ENCODE results near the gene PSKH1. TPM values are rescaled to one million over a fixed set of nuclear protein-coding genes. Genes with fewer than 3 reads are reported as not detected.

Gene PSKH1
- total RNA-seq, 4 donors from 2014 or later, result 16.4 to 26.9 (median 24.5) TPM

DNA sequence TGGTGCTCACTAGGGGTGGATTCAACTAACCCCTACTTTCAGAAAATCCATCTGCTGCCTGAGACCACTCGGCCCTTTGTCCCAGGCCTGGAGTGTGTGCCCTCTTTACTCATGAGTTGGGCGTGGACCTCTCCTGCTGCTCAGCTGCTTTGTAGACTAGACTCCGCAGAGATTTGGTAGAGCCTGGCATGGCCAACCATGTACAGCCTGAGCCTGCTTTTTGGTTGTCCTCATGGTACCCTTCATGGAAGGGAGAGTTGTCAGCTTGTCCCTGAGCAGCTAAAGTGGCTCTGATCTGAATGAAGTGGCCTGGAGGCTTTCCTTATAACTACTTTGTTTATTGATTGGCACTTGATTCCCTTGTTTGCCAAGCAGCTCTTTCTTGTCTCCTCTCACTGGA lies 18.7 kb upstream of the PSKH1 start:
- Histone ChIP-seq H3K27me3 (no peaks in the 10 kb centered on the region), H3K4me3 (peak overlapping the region; percentile 100), H3K27ac (no peak overlapping the region), H3K36me3 (peaks cover 49% of the 10 kb centered on the region), H3K4me1 (peaks cover 38% of the 10 kb centered on the region), H3K9me3 (no peaks in the 10 kb centered on the region)
- TF ChIP-seq EP300 (IDR thresholded peaks at IDR 0.05), result no peak
- TF ChIP-seq CTCF (IDR thresholded peaks at IDR 0.05), result no peak
- no peak for TF ChIP-seq POLR2A (IDR thresholded peaks at IDR 0.05)
- no peak for TF ChIP-seq POLR2AphosphoS5 (IDR thresholded peaks at IDR 0.05)
- WGBS, result 45% methylated on average over 2 of the region's 3 CpGs
- DNase-seq (ENCODE audit: low spot score in 2 of 2), result no peak

- Histone ChIP-seq H3K4me1 (peaks cover 36% of the 10 kb centered on the region), H3K36me3 (peaks cover 57% of the 10 kb centered on the region), H3K9me3 (no peaks in the 10 kb centered on the region), H3K27me3 (no peaks in the 10 kb centered on the region), H3K4me3 (no peak overlapping the region), H3K27ac (no peak overlapping the region)
- 100% methylated on average over 1 of the region's 11 CpGs for WGBS
- TF ChIP-seq EP300 (IDR thresholded peaks at IDR 0.05) (no peak), POLR2AphosphoS5 (IDR thresholded peaks at IDR 0.05) (no peak), POLR2A (IDR thresholded peaks at IDR 0.05) (no peak), CTCF (IDR thresholded peaks at IDR 0.05) (no peak)
- DNase-seq (ENCODE audit: low spot score in 2 of 2), result no peak
Observed at GRCh38 chr16:67877064-67877463, 16.0 kb upstream of the PSKH1 start.

- Histone ChIP-seq H3K36me3 (peaks cover 69% of the 10 kb centered on the region), H3K9me3 (no peaks in the 10 kb centered on the region), H3K27me3 (no peaks in the 10 kb centered on the region), H3K4me1 (peaks cover 29% of the 10 kb centered on the region), H3K4me3 (no peak overlapping the region), H3K27ac (no peak overlapping the region)
- TF ChIP-seq EP300 (IDR thresholded peaks at IDR 0.05), result no peak
- TF ChIP-seq CTCF (IDR thresholded peaks at IDR 0.05), result no peak
- TF ChIP-seq POLR2AphosphoS5 (IDR thresholded peaks at IDR 0.05), result no peak
- TF ChIP-seq POLR2A (IDR thresholded peaks at IDR 0.05), result no peak
- DNase-seq (ENCODE audit: low spot score in 2 of 2), result no peak
- 100% methylated on average over 2 of the region's 6 CpGs for WGBS
Observed at GRCh38 chr16:67878232-67878631, 14.8 kb upstream of the PSKH1 start.

DNA sequence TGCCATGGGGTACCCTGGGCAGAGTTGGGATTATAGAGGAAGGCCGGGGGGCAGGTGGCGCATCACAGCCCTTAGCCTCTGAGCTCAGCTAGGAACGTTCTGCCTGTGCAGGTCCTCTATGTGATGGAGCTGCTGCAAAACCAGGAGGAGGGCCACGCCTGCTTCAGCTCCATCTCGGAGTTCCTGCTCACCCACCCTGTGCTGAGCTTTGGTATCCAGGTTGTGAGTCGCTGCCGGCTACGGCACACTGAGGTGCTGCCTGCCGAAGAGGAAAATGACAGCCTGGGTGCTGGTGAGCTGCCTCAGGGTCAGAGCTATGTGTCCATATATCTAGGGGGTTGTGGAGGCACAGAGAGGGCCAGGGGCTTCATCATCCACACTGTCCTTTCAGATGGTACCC lies 14.2 kb upstream of the PSKH1 start:
- no peak overlapping the region for H3K27ac ChIP-seq
- H3K9me3 ChIP-seq, result no peaks in the 10 kb centered on the region
- WGBS, result 100% methylated on average over 7 of the region's 9 CpGs
- TF ChIP-seq POLR2A (IDR thresholded peaks at IDR 0.05) (no peak), CTCF (IDR thresholded peaks at IDR 0.05) (no peak), POLR2AphosphoS5 (IDR thresholded peaks at IDR 0.05) (no peak), EP300 (IDR thresholded peaks at IDR 0.05) (no peak)
- H3K27me3 ChIP-seq, result no peaks in the 10 kb centered on the region
- H3K4me3 ChIP-seq, result no peak overlapping the region
- H3K4me1 ChIP-seq, result peaks cover 24% of the 10 kb centered on the region
- H3K36me3 ChIP-seq, result peaks cover 73% of the 10 kb centered on the region
- DNase-seq (ENCODE audit: low spot score in 2 of 2), result no peak

- H3K4me3 ChIP-seq, result no peak overlapping the region
- H3K27me3 ChIP-seq, result no peaks in the 10 kb centered on the region
- peaks cover 76% of the 10 kb centered on the region for H3K36me3 ChIP-seq
- H3K27ac ChIP-seq, result no peak overlapping the region
- DNase-seq (ENCODE audit: low spot score in 2 of 2), result no peak
- H3K9me3 ChIP-seq, result no peaks in the 10 kb centered on the region
- peaks cover 24% of the 10 kb centered on the region for H3K4me1 ChIP-seq
- WGBS, result 79% methylated on average over 8 of the region's 12 CpGs
- TF ChIP-seq EP300 (IDR thresholded peaks at IDR 0.05) (no peak), POLR2AphosphoS5 (IDR thresholded peaks at IDR 0.05) (no peak), CTCF (IDR thresholded peaks at IDR 0.05) (no peak), POLR2A (IDR thresholded peaks at IDR 0.05) (no peak)
Observed at GRCh38 chr16:67879462-67879861, 13.6 kb upstream of the PSKH1 start.

Data from suprapubic skin (tissue), 4 donors.